HUDEP-2 (cell line): ENCODE measurements around the gene TXNDC9.
"Not testable (repeated sequence)": the region's sequence is repeated elsewhere in the genome, so short reads cannot be mapped to it uniquely, and the experiment has no call there.

ENCODE experiments used
- DNase-seq, 76 experiments: peaks; one replicate each; lab custom pipeline; 2025; ENCODE audit not compliant: unreplicated experiment in 76 of 76; lab: John Stamatoyannopoulos, UW

Gene TXNDC9, protein sequence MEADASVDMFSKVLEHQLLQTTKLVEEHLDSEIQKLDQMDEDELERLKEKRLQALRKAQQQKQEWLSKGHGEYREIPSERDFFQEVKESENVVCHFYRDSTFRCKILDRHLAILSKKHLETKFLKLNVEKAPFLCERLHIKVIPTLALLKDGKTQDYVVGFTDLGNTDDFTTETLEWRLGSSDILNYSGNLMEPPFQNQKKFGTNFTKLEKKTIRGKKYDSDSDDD

DNA sequence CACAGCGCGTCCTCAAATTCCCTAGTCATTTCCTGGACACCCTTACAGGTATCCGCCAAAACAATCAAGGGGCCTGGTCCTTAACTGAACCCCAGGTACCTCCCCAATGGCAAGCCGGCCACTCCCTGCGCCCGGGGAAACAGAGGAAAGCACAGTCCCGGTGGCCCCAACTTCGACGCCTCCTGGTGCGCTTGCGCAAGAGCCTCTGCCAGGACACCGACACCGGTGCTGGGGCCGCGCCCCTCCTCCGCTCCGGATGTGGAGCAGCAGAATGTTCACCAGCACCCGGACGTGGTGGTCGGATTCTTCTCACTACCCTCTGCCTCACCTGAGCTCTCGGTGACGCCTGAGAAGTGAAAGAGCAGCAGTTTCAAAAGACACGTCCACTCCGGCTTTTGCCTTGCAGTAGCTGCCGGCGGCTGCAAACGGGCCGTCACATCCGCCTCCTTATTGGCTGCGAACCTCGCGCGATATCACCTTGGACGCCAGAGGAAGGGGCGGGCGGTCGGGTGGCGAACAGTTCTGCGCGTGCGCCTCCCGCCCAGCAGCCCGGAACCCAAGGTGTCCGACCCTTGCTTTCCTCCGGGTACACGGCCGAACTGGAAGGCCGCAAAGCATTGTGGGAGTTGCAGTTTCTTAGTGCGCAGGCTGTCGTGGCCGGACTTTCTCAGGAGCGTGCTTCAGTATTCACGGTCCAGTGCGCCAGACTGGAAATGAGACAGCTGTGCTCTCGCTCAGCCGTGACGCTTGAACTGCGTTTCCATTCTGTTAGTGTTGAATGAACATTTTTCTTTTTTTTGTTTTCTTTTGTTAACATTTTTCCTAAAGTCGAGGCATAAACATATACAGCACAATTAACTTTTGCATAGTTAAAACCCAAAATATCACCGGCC is at the start of gene TXNDC9:
TSS of gene TXNDC9 (minus strand) at position 423 of the 893 bp plus-strand sequence. CDS start 3,123 bp downstream, outside the sequence.
- DNase-seq: peak; percentile 67 to 99 (median 97)

DNA sequence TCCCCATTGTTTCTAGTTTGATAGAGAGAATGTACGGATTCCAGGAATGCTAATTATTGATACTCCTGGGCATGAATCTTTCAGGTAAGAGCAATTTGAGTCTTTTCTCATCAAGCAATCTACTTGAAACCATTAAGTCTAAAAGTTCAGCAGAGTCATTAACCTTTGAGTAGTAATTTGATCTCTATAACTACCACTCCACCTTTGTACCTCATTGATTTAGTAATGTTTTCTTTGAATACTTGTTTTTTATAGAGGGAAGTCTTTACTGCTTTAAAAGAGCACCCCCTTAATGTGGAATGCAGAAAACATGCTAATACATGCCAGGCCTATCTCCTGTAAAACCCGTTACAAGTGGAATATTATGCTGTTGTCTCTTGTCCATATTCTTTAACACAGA is 46.0 kb upstream of the TXNDC9 start:
- no peak for DNase-seq

DNA sequence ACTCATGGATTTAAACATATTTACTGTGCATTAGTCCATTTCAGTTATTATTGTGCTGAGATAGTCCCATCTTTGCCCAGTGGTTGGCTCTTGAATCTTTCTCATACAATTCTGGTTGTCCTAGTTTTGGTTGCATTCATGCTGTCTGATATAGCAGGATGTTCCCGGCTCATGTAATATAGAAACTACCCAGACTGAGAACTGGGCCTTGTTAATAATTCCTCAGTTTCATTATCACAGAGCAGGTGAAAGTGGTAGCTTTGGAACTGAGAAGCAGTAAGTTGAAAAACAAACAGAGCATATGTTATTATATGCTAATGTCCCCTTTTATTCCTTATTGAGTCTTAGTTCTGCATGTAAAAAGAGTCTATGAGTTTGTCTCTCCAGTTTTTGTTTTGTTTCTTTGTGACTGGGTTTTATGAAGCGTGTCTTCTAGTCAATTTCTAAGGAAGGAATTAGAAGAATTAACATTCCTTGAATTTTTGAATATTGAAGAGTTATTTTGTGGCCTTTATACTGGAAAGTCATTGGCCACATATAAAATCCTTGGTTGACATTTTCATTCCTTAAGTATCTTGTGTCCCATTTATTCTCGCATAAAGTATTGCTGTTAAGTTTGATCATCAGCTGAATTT is 44.4 kb upstream of the TXNDC9 start:
- DNase-seq: no peak

DNA sequence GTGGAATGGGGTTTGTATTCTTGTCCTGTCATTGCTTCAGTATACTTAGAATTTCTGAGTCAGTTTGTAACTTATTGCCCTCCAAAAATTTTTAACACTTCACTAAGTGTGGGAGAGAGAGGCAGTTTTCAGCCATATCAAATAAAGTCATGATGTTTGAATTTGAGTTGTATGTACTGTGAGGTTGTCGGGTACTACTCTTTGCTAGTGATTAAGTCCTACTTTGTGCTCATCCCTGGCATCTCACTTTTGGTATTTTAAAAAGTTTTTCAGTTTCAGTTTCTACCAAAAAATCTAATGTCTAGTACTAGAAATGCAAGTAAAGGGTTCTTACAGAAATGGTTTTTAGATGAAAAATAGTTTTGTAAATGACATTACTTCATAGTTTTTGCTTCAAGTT is 41.7 kb upstream of the TXNDC9 start:
- no peak for DNase-seq

DNA sequence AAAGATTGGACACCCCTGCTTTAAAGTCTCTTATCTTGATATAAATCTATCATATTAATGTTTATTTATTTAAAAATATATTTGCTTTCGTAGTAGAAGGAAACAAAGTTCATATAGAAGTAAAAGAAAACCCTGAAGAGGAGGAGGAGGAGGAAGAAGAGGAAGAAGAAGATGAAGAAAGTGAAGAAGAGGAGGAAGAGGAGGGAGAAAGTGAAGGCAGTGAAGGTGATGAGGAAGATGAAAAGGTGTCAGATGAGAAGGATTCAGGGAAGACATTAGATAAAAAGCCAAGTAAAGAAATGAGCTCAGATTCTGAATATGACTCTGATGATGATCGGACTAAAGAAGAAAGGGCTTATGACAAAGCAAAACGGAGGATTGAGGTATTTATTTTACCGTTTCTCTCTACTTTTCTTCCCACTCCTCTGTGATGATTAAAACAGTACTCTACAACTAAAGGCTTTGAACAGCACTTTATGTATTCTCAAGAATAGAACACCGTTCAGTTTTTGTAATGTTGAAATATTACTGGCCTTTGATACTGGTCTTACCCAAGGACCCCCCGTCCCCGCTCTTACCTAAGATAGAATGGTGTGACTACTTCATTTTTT is 40.2 kb upstream of the TXNDC9 start:
- DNase-seq: no peak

DNA sequence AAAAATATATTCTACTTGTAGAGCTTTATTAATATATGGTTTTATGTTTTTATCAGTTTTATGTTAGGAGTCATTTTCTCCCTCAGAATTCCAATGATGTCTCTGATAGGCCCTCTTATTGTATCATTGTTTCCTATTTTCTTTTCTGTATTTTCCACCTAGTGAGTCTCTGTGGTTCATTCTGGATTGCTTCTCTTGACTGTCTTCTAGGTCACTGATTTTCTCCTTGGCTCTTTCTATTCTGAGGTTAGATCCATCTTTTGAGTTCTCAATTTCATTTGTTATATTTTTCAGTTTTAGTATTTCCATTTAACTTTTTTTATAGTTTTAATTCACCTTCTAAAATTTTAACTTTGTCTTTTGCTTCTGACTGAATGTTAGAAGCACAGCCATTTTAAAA is 38.6 kb upstream of the TXNDC9 start:
- DNase-seq: no peak

DNA sequence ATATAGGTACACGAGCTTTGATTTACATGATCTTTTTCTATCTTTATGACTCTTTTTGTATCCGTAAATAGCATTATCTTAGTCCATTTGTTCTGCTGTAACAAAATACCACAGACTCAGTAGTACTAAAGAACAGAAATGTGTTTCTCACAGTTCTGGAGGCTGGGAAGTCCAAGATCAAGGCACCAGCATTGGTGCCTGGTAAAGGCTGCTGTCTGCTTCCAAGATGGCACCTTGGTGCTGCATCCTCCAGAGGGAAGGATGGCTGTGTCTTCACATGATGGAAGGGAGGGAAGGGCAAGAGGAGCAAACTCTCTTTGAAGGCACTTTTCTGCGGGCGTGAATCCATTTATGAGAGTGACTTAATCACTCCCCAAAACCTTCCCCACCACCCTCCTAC is 37.0 kb upstream of the TXNDC9 start:
- DNase-seq: no peak

DNA sequence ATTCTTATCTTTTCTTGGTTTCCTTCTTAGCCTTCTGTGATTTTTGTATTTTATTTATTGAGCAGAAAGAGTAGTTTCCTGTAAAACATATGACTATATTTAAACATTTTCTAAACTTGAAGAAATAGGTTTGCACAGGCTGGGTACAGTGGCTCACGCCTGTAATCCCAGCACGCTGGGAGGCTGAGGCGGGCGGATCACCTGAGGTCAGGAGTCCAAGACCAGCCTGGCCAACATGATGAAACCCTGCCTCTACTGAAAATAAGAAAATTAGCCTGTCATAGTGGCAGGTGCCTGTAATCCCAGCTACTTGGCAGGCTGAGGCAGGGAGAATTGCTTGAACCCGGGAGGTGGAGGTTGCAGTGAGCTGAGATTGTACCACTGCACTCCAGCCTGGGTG is 32.7 kb upstream of the TXNDC9 start:
- not testable (repeated sequence) for DNase-seq

DNA sequence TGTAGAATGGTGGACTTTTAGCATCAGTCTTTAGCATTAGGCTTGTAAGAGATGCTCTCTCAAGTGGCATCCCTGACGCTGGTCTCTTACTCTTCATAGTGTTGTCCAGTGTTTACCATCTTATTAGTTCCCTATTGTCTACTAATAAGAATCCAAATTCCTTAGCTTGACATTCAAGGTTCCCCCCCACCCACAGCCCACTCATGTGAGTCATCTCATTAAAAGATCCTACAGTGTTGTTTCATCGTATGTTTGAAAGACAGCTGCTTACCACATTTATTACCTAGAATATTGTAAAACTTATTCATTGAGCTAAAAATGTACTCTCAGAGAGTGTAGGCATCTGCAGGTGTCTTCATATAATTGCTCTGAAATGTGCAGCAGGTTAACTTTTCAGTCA is 29.5 kb upstream of the TXNDC9 start:
- no peak for DNase-seq

DNA sequence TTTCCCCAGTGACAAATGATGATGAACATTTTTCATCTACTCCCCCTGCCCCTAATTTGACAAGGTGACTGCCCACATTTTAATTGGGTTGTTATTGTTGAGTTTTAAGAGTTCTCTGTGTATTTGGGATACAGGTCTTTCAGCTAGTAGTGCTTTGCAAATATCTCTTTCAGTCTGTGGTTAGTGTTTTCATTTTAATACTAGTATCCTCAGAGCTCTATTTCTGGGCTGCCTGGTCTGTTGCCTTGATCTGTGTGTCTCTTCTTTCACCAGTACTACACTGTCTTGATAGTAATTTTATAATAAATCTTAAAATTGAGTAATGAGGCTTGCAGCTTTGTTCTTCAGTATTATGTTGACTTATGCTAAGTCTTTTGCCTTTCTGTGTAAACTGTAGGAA is 20.7 kb upstream of the TXNDC9 start:
- DNase-seq: no peak

DNA sequence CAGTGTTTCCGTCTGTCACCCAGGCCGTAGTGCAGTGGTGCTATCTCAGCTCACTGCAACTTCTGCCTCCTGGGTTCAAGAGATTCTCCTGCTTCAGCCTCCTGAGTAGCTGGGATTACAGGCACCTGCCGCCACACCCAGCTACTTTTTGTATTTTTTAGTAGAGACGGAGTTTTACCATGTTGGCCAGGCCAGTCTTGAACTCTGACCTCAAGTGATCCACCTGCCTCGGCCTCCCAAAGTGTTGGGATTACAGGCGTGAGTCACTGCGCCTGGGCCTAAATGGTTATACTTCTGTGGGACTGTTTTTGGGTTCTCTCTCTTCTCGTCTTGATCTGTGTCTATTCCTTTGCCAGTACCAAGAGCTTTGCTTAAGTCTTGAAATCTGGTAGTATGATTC is 18.7 kb upstream of the TXNDC9 start:
- not testable (repeated sequence) for DNase-seq

DNA sequence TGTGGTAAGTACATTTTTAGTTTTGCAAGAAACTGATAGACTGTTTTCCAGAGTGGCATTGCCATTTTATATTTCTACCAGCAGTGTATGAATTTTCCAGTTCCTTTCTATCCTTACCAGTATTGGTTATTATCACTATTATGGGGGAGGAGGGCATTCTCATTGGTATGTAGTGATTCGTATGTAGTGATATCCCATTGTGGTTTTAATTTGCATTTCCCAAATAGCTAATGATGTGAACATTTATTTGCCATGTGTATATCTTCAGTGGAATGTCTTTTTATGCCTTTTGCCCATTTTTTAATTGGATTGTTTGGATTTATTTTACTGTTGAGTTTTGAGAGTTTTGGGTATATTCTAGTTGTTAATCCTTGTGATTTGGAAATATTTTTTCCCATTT is 17.9 kb upstream of the TXNDC9 start:
- no peak for DNase-seq

DNA sequence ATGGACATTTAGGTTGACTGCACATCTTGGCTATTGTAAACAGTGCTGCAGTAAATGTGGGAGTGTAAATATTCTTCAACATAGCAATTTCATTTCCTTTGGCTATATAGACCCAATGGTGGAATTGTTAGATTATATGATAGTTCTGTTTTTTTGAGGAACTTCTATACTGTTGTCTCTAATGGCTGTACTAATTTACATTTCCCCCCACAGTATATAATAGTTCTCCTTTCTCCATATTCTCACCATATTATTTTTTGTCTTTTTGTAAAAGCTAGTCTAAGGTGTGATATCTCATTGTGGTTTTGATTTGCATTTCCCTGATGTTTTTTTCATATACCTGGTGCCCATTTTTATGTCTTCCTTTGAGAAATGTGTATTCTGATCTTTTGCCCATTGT is 14.1 kb upstream of the TXNDC9 start:
- DNase-seq: no peak

DNA sequence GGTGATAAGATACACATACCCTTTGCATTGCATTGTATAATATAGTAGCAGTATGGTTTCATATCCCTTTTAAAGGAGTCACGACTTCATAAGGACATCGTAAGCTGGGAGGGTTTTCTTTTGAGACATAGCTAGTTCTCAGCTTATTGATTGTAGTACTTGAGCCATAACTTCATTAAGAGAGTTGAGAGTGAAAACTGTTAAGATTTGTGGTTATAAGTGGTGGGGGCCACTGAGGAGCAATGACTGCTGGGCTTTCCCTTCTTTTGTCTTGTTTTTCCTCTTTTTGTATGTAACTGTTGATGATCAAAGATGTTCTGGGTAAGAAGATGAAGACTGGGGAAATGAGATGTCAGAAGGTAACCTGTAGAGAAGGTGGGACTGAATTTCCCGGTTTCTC is 12.0 kb upstream of the TXNDC9 start:
- no peak for DNase-seq

DNA sequence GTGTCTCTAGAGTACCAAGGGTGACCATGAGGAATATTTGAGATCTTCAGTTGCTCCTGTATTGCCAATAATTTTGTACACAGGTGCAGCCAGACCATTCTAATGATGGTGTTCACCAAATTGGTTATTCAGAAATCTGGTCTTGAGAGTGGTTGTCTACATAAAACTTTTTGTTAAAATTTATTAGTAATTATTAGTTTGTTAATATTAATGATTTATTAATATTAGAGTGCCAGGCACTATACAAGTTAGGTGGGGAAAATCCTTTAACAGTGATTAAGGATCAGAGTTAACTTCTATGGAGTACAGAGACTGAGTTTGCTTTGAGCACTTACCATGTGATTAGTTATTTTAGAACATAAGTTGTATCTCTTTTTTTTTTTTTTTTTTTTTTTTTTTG is 10.1 kb upstream of the TXNDC9 start:
- DNase-seq: no peak

DNA sequence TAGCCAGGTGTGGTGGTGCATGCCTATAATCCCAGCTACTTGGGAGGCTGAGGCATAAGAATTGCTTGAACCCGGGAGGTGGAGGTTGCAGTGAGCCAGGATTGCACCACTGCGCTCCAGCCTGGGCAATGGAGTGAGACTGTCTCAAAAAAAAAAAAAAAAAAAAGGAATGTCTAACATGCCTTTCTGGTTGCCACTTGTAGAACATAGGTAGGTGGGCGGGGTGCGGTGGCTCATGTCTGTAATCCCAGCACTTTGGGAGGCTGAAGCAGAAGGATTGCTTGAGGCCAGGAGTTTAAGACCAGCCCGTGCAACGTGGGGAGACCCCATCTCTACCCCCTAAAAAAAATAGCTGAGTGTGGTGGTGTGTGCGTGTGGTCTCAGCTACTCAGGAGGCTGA is 9.3 kb upstream of the TXNDC9 start:
- DNase-seq: not testable (repeated sequence)

DNA sequence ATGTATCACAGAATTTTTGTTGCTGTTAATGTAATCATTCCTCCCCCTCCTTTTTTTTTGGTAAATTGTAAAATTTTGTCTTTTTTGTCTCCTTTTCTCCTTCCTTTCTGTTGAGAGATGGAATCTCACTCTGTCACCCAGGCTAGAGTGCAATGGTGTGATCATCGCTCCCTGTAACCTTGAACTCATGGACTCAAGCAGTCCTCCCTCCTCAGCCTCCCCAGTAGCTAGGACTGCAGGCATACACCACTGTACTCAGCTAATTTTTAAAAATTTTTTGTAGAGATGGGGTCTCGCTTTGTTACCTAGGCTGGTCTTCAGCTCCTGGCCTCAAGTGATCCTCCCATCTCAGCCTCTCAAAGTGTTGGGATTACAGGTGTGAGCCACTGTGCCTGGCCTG is 6.4 kb upstream of the TXNDC9 start:
- no peak for DNase-seq

DNA sequence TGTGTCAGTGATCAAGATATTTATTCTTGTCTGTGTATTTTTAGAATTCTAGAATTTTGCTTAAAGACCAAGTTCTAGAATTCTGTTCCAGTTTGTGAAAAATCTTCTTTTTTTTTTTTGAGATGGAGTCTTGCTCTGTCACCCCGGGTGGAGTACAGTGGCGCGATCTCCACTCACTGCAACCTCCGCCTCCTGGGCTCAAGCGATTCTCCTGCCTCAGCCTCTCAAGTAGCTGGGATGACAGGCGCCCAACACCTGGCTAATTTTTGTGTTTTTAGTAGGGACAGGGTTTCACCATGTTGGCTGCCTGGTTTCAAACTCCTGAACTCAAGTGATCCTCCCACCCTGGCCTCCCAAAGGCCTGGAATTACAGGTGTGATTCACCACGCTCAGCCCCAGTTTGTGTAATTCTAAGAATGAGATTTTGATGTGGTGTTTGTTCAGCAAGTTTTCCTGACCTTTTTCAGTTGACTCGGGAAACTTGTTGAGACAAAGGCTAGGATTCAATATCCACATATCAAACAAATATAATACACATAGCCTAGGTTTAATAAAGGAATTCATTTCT is 4.6 kb upstream of the TXNDC9 start:
- DNase-seq: no peak

DNA sequence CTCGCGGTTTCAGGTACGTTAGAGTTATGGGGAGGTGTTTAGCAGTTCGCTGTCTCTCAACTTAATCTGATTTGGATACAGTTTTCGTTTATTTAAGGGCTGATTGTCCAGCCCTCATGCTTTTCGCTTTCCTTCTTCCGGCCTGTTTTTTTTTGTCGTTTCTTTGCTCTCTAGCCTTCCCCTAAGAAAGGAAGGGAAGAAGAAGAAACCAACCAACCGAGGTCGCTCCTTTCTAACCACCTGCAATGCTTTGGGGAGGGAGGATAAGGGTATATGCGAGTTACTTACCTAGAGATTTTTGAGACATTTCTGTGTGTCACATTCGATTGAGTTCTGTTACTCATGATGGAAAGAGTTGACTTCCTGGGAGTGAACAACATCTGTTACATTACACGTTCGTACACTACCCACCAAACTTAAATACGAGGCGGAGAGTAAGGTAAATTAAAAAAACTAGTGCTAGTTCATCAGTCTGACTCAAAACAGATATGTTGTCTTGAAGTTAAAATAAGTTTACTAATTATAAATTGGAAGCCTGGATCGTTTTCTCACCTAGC is 2.0 kb upstream of the TXNDC9 start:
- peak in 5 of 76 experiments; percentile 4 to 49 (median 15) for DNase-seq
